Cardiac muscle cell (in vitro differentiated cells and primary cell): ENCODE results near the gene JAML. TPM values are rescaled to one million over a fixed set of nuclear protein-coding genes. Genes with fewer than 3 reads are reported as not detected.
A peak's percentile ranks its signal among the peaks of the same experiment; 100 is the strongest.

Source experiments
- DNase-seq, 2 donors: peaks; one replicate each; pipeline versions ENCODE4 v3.0.0 to v3.0.0-alpha.2; 2010 to 2017; ENCODE audit warnings: low read depth in 1 of 2, low spot score in 1 of 2
- H3K27ac ChIP-seq: fragments of 200-600 bp; sonication (generic); 2 replicates; pipeline ENCODE4 v1.5.1; 2016
- H3K27me3 ChIP-seq: fragments of 200-600 bp; sonication (generic); 2 replicates; pipeline ENCODE4 v1.6.0; 2016; ENCODE audit warnings: control low read depth
- H3K36me3 ChIP-seq: fragments of 200-600 bp; sonication (generic); 2 replicates; pipeline ENCODE4 v1.5.1; 2016; ENCODE audit warnings: control low read depth
- H3K4me1 ChIP-seq: fragments of 200-600 bp; sonication (generic); 2 replicates; pipeline ENCODE4 v1.8.1; 2017; ENCODE audit warnings: low read depth, mild to moderate bottlenecking, mixed run types
- H3K4me3 ChIP-seq: fragments of 200-600 bp; sonication (generic); 2 replicates; pipeline ENCODE4 v1.5.1; 2016; ENCODE audit warnings: mild to moderate bottlenecking
- H3K9me3 ChIP-seq: fragments of 200-600 bp; sonication (generic); 2 replicates; pipeline ENCODE4 v1.5.1; 2017; ENCODE audit warnings: low read depth, mild to moderate bottlenecking, control low read depth
- polyA plus RNA-seq: library from polyadenylated mRNA; unstranded; fragments of >200 nt; fragmentation: Nextera tagmentation; extraction: Ambion mirVana; gene quantifications from 2 replicates; pipeline ENCODE4 v1.2.1, GENCODE V29; 2016
- total RNA-seq: library from RNA; depleted of rRNA; stranded (reverse); fragments of >200 nt; gene quantifications from 2 replicates; pipeline ENCODE4 v1.2.3, GENCODE V29; 2016
- TF ChIP-seq, protein P1 (sequence below): IDR thresholded peaks from 2 replicates; pipeline ENCODE4 v1.5.1; 2012; ENCODE audit warnings: low read depth, mild to moderate bottlenecking, low read length

JAML gene
- total and polyA plus RNA-seq, 2 experiments from 2014 or later: not detected

DNA sequence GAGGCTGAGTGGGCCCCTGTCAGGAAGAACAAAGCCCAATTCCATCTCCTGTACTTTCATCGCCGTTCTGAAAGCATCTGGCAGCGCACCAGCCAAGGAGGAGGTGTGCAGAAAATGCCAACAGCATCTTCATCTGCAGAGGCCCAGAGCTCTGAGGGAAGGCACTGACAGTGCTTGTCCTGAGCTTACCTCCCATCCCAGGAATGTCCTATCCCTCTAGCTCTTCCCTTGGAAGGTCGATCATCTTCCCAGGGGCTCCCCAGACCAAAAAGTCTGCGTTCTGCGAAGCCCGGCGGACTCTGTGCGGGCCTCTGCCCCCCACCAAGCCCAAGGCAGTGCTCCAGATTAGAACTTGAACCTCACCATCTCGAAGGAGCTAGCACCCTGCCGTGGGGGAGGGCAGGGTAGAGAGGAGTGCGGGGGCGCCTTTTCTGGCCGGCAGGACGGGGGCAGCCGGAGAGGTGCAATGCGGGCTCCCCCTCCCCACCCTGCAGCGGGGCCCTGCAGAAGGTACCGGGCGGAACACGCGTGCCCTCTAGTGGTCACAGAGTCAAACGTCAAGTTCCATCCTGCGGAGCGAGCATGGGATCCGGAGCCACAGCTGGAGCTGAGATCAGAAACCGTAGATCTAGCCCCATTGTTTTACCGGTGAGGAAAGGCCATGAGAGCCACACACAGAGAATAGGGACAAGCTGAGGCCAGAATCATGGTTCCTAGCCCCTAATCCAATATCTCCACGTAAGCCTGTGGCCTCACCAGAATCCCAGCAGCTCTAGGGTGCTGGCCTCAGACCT is 53.3 kb downstream of the JAML start:
- DNase-seq: peak; percentile 63 to 85
- H3K27me3 ChIP-seq: peaks cover 69% of the 10 kb centered on the region
- TF ChIP-seq, protein P1, sequence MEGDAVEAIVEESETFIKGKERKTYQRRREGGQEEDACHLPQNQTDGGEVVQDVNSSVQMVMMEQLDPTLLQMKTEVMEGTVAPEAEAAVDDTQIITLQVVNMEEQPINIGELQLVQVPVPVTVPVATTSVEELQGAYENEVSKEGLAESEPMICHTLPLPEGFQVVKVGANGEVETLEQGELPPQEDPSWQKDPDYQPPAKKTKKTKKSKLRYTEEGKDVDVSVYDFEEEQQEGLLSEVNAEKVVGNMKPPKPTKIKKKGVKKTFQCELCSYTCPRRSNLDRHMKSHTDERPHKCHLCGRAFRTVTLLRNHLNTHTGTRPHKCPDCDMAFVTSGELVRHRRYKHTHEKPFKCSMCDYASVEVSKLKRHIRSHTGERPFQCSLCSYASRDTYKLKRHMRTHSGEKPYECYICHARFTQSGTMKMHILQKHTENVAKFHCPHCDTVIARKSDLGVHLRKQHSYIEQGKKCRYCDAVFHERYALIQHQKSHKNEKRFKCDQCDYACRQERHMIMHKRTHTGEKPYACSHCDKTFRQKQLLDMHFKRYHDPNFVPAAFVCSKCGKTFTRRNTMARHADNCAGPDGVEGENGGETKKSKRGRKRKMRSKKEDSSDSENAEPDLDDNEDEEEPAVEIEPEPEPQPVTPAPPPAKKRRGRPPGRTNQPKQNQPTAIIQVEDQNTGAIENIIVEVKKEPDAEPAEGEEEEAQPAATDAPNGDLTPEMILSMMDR: peak; percentile 86
- no peaks in the 10 kb centered on the region for H3K9me3 ChIP-seq
- H3K4me1 ChIP-seq: peaks cover 14% of the 10 kb centered on the region
- no peak overlapping the region for H3K4me3 ChIP-seq
- no peak overlapping the region for H3K27ac ChIP-seq
- no peaks in the 10 kb centered on the region for H3K36me3 ChIP-seq

DNA sequence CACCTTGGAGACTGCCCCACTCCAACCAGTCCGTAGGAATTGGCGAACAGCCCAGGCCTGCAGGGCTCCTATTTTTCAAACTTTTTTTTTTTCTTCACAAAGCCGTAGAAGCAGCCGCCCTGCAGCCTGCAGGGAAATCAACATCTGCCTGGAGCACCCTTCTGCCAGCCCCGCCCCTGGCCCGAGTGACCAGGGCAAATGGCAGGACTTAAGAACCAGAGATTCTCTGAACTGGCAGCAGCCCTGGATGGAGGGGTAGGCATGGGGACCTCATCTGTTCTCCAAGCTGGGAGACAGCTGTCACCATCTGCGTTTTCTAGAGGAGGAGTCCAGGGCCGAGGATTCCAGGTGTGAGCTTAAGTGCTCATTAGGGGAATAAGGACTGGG is 53.9 kb downstream of the JAML start:
- no peaks in the 10 kb centered on the region for H3K36me3 ChIP-seq
- peaks cover 69% of the 10 kb centered on the region for H3K27me3 ChIP-seq
- TF ChIP-seq, protein P1: no peak
- no peak overlapping the region for H3K27ac ChIP-seq
- H3K4me3 ChIP-seq: no peak overlapping the region
- no peaks in the 10 kb centered on the region for H3K9me3 ChIP-seq
- H3K4me1 ChIP-seq: peaks cover 14% of the 10 kb centered on the region
- DNase-seq: no peak

DNA sequence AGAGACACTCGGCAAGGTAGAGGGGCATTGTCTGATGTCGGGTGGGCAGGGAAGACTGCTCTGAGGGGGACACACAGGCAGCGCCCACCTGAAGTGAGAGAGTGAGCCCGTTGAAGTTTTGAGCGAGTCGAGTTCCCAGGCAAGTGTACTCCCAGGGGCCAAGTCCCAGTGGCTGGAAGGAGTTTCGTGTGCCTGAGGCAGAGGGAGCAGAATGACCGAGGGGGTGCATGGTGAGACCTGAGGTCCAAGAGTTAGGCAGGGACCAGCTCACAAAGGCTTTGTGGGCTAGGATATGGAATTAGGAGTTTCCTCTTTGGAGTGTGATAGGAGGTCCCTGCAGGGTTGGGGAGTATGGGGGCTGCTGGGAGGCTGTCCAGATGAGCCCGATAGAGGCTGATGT is 54.6 kb downstream of the JAML start:
- Histone ChIP-seq H3K27me3 (peaks cover 69% of the 10 kb centered on the region), H3K9me3 (no peaks in the 10 kb centered on the region), H3K27ac (no peak overlapping the region), H3K4me3 (no peak overlapping the region), H3K36me3 (no peaks in the 10 kb centered on the region), H3K4me1 (peaks cover 9% of the 10 kb centered on the region)
- TF ChIP-seq, protein P1: no peak
- DNase-seq: no peak

DNA sequence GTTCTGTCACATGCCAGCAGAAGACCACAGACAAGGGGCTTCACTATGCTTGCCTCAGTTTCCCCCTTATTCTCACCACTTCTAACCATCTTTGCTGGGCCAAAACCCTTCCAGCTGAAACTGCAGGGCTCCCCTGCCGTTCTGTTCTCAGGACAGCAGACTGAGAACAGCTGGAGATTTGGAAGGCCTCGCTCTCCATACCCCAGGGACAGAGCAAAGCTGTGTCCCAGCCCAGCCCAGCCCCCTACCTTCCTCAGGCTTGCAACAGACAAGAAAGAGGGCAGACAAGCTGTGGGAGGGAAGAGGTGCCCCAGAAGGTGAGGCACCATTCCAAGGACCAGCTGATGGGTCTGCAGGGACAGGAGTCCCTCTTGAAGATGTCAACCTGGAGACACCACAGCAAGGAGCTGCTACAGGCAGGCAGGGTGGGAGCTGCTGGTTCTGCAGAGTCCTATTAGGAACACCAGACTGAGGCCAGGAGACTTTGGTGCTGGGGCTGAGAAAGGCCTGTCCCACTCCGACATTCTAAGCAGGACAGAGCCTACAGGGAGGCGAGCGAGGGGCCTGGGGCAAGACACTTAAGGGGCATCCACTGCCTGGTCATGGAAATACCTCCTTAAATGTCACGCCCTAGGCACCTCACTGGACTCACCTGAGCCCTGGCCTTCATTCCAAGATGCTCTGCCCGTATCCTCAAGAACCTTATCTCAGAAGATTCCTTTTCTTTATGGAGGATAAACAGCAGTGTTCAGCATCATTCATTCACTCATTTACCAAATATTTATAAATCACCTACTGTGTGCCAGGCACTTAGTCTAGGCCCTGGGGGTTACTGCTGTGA is 55.3 kb downstream of the JAML start:
- Histone ChIP-seq H3K9me3 (no peaks in the 10 kb centered on the region), H3K27ac (no peak overlapping the region), H3K4me1 (peaks cover 2% of the 10 kb centered on the region), H3K27me3 (peaks cover 73% of the 10 kb centered on the region), H3K4me3 (no peak overlapping the region), H3K36me3 (no peaks in the 10 kb centered on the region)
- no peak for DNase-seq
- TF ChIP-seq, protein P1: no peak

DNA sequence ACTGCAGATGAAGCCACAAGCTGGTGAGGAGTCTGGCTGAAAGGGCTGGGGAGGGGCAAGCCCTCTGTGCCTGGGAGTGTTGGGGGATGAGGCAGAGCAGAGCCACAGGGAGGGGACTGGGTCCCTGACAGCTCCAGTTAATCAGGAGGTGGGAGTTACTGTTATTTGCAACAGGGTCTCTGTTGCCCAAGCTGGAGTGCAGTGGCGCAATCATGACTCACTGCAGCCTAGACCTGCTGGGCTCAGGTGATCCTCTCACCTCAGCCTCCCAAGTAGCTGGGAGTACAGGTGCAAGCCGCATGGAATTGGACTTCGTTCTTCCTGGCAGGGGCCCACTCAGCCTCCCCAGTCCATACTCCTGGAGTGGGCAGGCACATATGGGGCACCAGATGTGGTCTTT is 56.1 kb downstream of the JAML start:
- H3K27ac ChIP-seq: no peak overlapping the region
- TF ChIP-seq, protein P1: no peak
- H3K27me3 ChIP-seq: peaks cover 79% of the 10 kb centered on the region
- H3K36me3 ChIP-seq: no peaks in the 10 kb centered on the region
- no peaks in the 10 kb centered on the region for H3K9me3 ChIP-seq
- H3K4me3 ChIP-seq: no peak overlapping the region
- H3K4me1 ChIP-seq: no peaks in the 10 kb centered on the region
- DNase-seq: no peak
